ENCODE results near the gene TMC4. TPM values are rescaled to one million over a fixed set of nuclear protein-coding genes. Genes with fewer than 3 reads are reported as not detected.

Gene TMC4
- total RNA-seq, 1 donor from 2014 or later: not detected

GRCh38 chr19:54137699-54138488 is 35.1 kb downstream of the TMC4 start, which contains the start of gene CNOT3:
Gene CNOT3, plus strand, starts transcription at chr19:54137762. Its CDS starts 5,217 bp downstream, at chr19:54142979.
- Mint-ChIP-seq H3K36me3 (ENCODE audit: unreplicated experiment) (no peaks in the 10 kb centered on the region), H3K27ac (ENCODE audit: unreplicated experiment) (peak within 1 kb of the TSS; percentile 84), H3K4me3 (ENCODE audit: unreplicated experiment) (peak within 1 kb of the TSS; percentile 96), H3K9me3 (ENCODE audit: unreplicated experiment) (peaks cover 11% of the 10 kb centered on the region), H3K27me3 (ENCODE audit: unreplicated experiment) (peaks cover 16% of the 10 kb centered on the region), H3K4me1 (ENCODE audit: low read depth, unreplicated experiment) (peaks cover 3% of the 10 kb centered on the region)
- DNase-seq: peak; percentile 57
- TF ChIP-seq, protein P1, sequence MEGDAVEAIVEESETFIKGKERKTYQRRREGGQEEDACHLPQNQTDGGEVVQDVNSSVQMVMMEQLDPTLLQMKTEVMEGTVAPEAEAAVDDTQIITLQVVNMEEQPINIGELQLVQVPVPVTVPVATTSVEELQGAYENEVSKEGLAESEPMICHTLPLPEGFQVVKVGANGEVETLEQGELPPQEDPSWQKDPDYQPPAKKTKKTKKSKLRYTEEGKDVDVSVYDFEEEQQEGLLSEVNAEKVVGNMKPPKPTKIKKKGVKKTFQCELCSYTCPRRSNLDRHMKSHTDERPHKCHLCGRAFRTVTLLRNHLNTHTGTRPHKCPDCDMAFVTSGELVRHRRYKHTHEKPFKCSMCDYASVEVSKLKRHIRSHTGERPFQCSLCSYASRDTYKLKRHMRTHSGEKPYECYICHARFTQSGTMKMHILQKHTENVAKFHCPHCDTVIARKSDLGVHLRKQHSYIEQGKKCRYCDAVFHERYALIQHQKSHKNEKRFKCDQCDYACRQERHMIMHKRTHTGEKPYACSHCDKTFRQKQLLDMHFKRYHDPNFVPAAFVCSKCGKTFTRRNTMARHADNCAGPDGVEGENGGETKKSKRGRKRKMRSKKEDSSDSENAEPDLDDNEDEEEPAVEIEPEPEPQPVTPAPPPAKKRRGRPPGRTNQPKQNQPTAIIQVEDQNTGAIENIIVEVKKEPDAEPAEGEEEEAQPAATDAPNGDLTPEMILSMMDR (IDR thresholded peaks at IDR 0.05; ENCODE audit: partially characterized antibody, unreplicated experiment): peak; percentile 26

GRCh38 chr19:54136864-54137698 is 35.9 kb downstream of the TMC4 start:
- no peaks in the 10 kb centered on the region for H3K36me3 Mint-ChIP-seq (ENCODE audit: unreplicated experiment)
- DNase-seq: peak; percentile 99
- H3K27ac Mint-ChIP-seq (ENCODE audit: unreplicated experiment): peak overlapping the region; percentile 67
- TF ChIP-seq, protein P1 (IDR thresholded peaks at IDR 0.05; ENCODE audit: partially characterized antibody, unreplicated experiment): no peak
- peaks cover 11% of the 10 kb centered on the region for H3K9me3 Mint-ChIP-seq (ENCODE audit: unreplicated experiment)
- peaks cover 3% of the 10 kb centered on the region for H3K4me1 Mint-ChIP-seq (ENCODE audit: low read depth, unreplicated experiment)
- H3K27me3 Mint-ChIP-seq (ENCODE audit: unreplicated experiment): peaks cover 16% of the 10 kb centered on the region
- peak overlapping the region; percentile 96 for H3K4me3 Mint-ChIP-seq (ENCODE audit: unreplicated experiment)

DNA sequence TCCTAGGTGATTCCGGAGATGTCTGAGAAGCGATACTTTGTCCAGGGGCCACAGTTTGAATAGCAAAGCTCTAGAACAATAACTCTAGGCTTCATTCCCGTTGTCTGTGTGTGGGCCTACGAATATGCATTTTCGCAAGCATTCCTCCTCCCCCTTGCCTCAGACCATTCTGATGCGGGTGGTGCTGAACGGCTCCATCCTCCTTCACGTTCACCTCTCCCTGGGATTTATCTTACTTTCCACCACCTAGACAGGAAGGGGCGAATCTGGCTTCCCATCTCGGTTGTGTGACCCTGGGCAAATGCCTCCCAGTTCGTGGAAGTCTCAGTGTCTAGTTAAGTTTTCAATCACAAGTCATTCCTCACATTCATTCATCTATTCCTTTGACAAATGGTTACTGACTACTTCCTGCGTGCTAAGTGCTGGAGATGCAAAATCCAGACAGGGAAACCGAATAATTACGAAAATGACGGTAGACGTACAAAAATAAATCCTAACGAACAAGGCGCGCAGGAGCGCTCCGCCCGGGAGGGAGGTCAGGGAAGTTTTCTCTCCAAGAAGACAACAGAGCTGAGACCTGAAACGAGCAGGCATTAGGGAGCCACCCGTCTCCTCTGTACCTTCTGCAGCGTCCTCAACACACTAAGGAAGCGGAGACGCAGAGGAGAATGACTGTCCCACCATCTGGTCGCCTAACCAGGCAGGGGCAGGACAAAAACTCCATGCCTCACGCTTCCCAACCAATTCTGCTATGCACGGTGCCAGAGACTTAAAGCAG is 36.7 kb downstream of the TMC4 start:
- peak overlapping the region; percentile 96 for H3K4me3 Mint-ChIP-seq (ENCODE audit: unreplicated experiment)
- peaks cover 3% of the 10 kb centered on the region for H3K4me1 Mint-ChIP-seq (ENCODE audit: low read depth, unreplicated experiment)
- H3K27me3 Mint-ChIP-seq (ENCODE audit: unreplicated experiment): peaks cover 16% of the 10 kb centered on the region
- H3K27ac Mint-ChIP-seq (ENCODE audit: unreplicated experiment): peak overlapping the region; percentile 67
- peaks cover 11% of the 10 kb centered on the region for H3K9me3 Mint-ChIP-seq (ENCODE audit: unreplicated experiment)
- H3K36me3 Mint-ChIP-seq (ENCODE audit: unreplicated experiment): no peaks in the 10 kb centered on the region
- DNase-seq: no peak
- TF ChIP-seq, protein P1 (IDR thresholded peaks at IDR 0.05; ENCODE audit: partially characterized antibody, unreplicated experiment): no peak

GRCh38 chr19:54133957-54134590 is 38.9 kb downstream of the TMC4 start:
- Mint-ChIP-seq H3K36me3 (ENCODE audit: unreplicated experiment) (no peaks in the 10 kb centered on the region), H3K4me3 (ENCODE audit: unreplicated experiment) (no peak overlapping the region), H3K9me3 (ENCODE audit: unreplicated experiment) (peaks cover 9% of the 10 kb centered on the region), H3K27ac (ENCODE audit: unreplicated experiment) (peak overlapping the region; percentile 42), H3K4me1 (ENCODE audit: low read depth, unreplicated experiment) (peaks cover 3% of the 10 kb centered on the region), H3K27me3 (ENCODE audit: unreplicated experiment) (peaks cover 15% of the 10 kb centered on the region)
- no peak for DNase-seq
- TF ChIP-seq, protein P1 (IDR thresholded peaks at IDR 0.05; ENCODE audit: partially characterized antibody, unreplicated experiment): no peak

Data from glutamatergic neuron (in vitro differentiated cells).